ENCODE data around the gene SDS.
"Not testable (repeated sequence)": the region's sequence is repeated elsewhere in the genome, so short reads cannot be mapped to it uniquely, and the experiment has no call there.

SDS gene

GRCh38 chr12:113373969-113374368 is 29.7 kb downstream of the SDS start:
- no peak for DNase-seq

GRCh38 chr12:113373440-113373839 is 30.2 kb downstream of the SDS start:
- no peak for DNase-seq

GRCh38 chr12:113372371-113372770 is 31.3 kb downstream of the SDS start:
- DNase-seq = no peak

GRCh38 chr12:113371808-113372207 is 31.9 kb downstream of the SDS start:
- DNase-seq = no peak

GRCh38 chr12:113370923-113371682 is 32.6 kb downstream of the SDS start:
- DNase-seq = no peak

- DNase-seq = no peak
Observed at GRCh38 chr12:113369391-113369985, 34.2 kb downstream of the SDS start.

- DNase-seq = no peak
Observed at GRCh38 chr12:113368331-113368730, 35.4 kb downstream of the SDS start.

GRCh38 chr12:113366827-113367226 is 36.9 kb downstream of the SDS start:
- no peak for DNase-seq

- DNase-seq = no peak
Observed at GRCh38 chr12:113365639-113366395, 37.9 kb downstream of the SDS start.

- no peak for DNase-seq
Observed at GRCh38 chr12:113364698-113365097, 39.0 kb downstream of the SDS start.

- no peak for DNase-seq
Observed at GRCh38 chr12:113361574-113362370, 41.9 kb downstream of the SDS start.

GRCh38 chr12:113359939-113360748 is 43.5 kb downstream of the SDS start:
- DNase-seq = no peak

GRCh38 chr12:113359133-113359938 is 44.4 kb downstream of the SDS start:
- DNase-seq = no peak

GRCh38 chr12:113358381-113359132 is 45.1 kb downstream of the SDS start, which contains the start of gene PLBD2:
PLBD2 (plus strand) TSS chr12:113358587; CDS start chr12:113358601, 14 bp downstream.
- peak; percentile 76 to 90 for DNase-seq

- DNase-seq = not testable (repeated sequence)
Observed at GRCh38 chr12:113354192-113354591, 49.5 kb downstream of the SDS start.

- no peak for DNase-seq
Observed at GRCh38 chr12:113351089-113351488, 52.6 kb downstream of the SDS start.

- DNase-seq = no peak
Observed at GRCh38 chr12:113348849-113349536, 54.7 kb downstream of the SDS start.

- no peak for DNase-seq
Observed at GRCh38 chr12:113347892-113348291, 55.8 kb downstream of the SDS start.

- DNase-seq = no peak
Observed at GRCh38 chr12:113347107-113347506, 56.6 kb downstream of the SDS start.

- DNase-seq = no peak
Observed at GRCh38 chr12:113346353-113346752, 57.3 kb downstream of the SDS start.

Measured in SW 1271 (cell line).